GM19239 (cell line): ENCODE data around the gene RBM12.

ENCODE experiments used
- DNase-seq: peaks from one replicate; pipeline ENCODE4 v3.0.0; 2011; ENCODE audit warnings: low spot score; ENCODE audit not compliant: insufficient read length
- FAIRE-seq: peaks from 2 replicates; lab custom pipeline; 2011; peaks lifted over from hg19 to GRCh38; lab: Jason Lieb, UNC

The RBM12 gene

DNA sequence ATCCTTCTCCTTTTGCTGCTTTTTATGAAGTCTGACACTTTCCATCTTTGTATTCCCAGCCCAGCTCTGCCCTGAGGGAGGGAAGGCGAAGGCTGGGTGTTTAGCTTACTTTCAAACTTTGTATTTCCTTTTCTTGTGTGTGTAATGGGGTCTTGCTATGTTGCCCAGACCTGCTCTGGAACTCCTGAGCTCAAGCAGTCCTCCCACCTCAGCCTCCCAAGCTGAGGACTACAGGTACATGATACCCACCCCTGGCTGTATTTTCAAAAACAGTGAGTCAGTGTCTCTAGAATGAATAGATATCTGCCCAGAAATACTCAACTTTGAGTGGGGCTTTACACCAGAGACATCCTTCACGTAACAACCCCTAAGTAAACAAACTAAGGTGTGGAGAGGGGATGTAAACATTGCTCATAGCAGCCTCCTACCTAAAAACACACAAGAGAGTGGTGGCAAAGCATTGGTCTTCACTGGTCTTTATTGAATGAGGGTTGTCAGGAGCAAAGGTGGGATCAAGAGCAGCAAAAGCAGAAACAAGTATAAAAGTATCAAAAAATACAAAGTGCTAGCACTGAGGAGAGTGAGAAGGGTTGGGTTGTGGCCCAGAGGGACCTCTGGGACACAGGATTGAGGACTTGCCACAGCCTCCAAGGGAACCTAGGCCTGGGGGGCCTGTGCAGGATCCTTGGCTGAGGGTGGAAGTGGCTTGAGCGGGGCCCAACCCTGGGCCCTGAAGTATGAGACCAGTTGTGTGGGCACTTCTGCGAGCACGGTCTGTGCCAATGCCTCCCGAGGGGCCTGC is 38.9 kb downstream of the RBM12 start:
- DNase-seq (no peak), FAIRE-seq (no peak)

DNA sequence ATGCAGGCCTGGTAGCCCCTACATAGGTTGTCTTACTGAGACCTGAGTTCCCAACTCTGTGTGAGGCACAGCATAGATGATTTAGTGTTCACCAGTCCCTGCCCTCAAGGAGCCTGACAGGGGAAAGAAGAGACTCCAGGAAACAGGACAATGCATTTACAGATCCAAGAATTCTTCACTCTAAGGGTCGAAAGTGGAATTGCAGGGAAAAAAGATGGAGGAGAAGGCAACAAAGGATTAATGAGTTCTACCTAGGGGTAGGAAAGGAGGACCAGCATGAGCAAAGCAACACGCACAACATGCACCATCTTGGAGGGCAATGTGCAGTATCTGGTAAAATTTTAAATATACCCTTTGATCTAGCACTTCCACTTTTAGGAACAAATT is 43.1 kb downstream of the RBM12 start:
- no peak for DNase-seq
- FAIRE-seq: no peak

DNA sequence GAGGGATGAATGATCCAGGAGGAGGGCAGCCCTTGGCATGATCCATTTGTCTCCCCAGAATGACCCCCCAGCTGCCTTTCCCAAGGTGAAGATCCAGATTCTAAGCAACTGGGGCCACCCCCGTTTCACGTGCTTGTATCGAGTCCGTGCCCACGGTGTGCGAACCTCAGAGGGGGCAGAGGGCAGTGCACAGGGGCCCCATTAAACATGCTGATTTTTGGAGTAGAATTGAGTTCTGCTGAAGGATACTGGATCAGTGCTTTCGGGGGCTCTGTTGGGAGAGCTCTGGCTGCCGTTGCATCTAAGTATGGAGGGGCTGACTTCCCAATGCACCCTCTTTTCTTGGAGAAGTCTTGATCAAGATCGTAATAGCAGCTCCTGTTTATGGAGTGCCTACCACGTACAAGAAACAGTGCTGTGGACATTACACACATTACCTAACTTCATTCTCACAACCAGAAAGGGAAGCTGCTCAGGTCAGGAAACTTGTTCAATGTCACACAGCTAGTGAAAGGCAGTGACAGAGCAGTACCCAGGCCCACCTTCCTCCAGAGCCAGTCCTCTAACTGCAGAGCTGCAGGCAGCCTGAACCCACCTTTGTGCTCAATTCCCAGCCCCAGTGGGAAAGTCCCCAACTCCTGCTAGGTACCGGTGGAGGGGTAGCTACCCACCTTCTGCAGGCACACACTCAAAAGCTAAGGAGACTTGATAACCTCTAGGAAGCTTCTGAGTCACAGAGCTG is 43.7 kb downstream of the RBM12 start:
- no peak for FAIRE-seq
- no peak for DNase-seq

DNA sequence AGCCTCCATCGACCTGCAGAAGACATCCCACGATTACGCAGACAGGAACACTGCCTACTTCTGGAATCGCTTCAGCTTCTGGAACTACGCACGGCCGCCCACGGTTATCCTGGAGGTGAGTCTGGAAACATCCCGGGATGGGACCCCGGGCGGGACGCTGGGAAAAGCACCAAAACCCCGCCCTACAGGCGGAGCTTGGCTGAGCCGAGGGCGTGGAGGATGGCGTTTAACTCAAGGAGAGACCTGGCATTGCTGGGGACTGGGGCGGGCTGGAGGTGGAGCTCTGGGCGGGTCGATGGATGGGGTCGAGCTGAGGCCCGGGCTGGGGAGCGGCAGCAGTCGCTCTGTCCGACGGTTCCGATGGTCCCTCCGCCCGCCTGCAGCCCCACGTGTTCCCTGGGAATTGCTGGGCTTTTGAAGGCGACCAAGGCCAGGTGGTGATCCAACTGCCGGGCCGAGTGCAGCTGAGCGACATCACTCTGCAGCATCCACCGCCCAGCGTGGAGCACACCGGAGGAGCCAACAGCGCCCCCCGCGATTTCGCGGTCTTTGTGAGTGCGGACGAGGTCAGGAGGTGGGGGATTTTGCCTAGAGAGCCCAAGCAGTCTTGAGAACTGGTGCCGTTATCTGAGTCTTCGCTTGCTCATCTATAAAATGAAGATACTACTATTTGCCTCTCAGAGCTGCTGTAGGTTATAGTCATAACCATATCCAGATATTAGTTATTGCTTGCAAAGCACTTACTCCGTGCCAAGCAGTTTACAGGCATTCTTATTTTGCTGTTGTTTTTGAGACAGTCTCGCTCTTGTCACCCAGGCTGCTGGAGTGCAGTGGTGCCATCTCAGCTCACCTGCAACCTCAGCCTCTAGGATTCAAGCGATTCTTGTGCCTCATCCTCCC is 45.3 kb downstream of the RBM12 start:
- peak; percentile 67 for DNase-seq
- FAIRE-seq: peak; percentile 94

DNA sequence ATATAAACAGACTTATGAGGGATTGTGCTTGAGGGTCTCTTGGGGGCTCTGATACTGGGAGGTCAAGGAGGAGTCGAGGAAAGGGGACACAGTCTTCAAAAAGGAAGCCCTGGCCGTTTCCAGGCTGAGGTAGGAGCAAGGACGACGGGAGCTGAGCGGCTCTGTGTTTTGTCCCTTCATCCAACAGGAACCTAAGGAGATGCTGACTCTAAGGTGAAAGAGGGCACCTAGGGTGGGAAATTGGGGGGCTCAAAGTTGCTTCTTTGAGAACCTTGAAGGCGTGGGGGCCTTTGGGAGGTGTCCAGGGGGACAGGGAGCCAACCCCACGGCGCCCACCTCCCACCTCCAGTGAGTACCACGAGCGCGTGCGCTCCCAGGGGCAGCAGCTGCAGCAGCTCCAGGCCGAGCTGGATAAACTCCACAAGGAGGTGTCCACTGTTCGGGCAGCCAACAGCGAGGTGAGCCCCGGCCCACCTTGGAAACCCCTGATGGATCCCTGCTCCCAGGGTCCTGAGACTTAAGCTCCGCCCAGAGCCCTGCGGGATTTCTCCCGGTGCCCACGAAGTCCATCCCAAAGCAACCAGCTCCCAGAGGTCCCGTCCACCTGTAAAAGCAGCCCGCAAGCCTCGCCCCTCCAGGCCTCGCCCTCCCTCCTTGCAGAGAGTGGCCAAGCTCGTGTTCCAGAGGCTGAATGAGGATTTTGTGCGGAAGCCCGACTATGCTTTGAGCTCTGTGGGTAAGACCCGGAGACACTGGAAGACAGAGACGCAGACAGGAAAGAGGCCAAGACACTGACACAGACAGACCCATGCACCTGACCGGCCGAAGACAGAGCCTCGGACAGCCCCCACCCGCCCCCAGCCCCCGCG is 46.2 kb downstream of the RBM12 start:
- DNase-seq (no peak), FAIRE-seq (no peak)

DNA sequence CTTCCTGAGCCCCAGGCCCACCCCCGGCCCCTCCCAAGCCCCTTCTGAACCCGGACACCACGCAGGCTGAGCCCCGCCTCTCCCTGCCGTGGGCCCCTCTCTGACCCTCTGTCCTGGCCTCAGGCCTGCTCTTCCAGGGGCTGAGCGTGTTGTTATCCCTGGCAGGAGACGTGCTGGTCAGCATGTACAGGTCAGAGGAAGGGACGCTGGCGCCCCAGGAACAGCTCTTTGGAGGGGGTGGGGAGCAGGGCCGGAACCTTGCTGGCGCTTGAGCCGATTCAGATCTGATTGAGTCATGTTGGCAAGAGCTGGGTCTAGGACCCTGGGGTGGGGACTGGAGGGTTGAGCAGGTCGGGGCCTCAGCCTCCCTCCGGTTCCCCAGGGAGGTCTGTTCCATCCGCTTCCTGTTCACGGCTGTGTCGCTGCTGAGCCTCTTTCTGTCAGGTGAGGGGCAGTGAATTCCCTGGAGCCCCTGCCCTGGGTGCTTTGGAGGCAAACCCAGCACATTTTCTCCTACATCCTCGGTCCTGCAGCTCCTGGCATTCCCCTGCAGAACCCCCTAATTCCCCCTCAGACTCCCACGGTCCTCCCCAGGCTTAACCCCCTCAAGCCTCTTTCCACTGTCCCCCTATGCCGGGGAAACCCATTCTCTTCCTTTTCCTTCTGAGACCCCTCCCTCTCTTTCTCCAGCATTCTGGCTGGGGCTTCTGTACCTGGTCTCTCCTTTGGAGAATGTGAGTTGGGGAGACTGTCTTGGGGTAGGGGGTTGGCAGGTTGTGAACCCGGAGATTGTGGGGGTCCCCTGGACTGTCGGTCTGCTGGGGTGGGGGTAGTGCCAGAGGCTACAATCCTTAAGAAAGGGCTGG is 47.1 kb downstream of the RBM12 start:
- peak; percentile 84 for FAIRE-seq

DNA sequence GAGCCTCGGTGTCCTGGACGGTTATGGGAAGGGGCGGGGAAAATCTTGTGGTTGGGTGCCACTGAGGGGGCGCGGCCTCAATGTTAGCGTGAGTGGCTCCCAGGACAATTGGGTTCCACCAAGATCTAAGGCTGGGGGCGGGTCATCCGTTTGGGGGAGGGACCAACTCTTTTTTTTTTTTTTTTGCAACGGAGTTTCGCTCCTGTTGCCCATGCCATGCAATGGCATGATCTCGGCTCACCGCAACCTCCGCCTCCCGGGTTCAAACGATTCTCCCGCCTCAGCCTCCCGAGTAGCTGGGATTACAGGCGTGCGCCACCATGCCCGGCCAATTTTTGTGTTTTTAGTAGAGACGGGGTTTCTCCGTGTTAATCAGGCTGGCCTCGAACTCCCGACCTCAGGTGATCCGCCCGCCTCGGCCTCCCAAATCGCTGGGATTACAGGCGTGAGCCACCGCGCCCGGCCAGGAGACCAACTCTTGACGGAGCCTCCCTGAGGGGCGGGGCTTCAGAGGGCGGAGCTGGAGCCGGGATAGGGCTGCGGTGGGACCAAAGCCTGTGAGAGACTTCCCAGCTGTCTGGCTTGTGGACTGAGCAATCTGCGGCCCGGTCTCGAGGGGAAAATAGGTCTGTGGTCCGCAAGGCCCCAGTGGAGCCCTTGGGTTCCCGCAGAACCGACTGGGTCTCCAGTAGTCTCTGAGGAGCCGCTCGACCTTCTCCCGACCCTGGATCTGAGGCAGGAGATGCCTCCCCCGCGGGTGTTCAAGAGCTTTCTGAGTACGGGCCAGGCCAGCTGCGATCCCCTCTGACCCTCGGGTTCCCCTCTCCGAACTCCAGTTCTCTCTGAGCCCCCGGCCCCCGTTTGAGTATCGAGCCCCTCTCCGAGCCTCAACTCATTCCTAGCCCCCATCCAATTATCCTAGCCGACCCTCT is 48.0 kb downstream of the RBM12 start:
- no peak for DNase-seq
- peak; percentile 89 for FAIRE-seq

More for the DNA sequence above, 47.1 kb downstream of the RBM12 start:
- DNase-seq: peak; percentile 53

DNA sequence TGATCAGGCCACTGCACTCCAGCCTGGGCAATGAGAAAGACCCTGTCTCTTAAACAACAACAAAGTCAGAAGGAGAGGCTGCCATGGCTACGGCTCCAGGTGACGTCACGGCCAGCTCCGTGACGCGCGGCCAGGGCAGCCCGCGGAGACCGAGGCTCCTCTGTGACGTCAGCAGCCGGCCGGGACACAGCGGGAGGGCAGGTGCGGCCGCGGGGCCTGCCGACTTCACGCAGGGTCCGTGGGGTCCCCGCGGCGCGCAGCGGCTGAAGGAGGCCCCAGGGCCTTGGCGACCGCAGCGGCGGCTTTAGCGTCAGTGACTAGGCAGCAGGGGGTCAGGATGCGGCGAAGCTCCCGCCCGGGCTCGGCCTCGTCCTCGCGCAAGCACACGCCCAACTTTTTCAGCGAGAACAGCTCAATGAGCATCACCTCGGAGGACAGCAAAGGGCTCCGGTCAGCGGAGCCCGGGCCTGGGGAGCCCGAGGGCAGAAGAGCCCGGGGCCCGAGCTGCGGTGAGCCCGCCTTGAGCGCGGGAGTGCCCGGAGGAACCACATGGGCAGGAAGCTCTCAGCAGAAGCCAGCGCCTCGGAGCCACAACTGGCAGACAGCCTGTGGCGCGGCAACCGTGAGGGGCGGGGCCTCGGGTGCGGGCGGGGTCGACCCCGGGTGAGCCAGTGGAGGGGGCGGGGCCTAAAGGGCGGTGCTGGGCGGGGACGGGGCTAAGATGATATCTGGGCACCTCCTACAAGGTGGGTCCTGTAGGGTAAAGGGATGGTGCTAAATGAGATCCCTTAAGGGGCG is 48.8 kb downstream of the RBM12 start, which contains the start of gene SPAG4:
Gene SPAG4, plus strand, starts transcription at position 163 of the 798 bp plus-strand sequence. Its CDS starts 175 bp downstream, at position 338.
- peak; percentile 75 for DNase-seq
- peak; percentile 39 for FAIRE-seq

DNA sequence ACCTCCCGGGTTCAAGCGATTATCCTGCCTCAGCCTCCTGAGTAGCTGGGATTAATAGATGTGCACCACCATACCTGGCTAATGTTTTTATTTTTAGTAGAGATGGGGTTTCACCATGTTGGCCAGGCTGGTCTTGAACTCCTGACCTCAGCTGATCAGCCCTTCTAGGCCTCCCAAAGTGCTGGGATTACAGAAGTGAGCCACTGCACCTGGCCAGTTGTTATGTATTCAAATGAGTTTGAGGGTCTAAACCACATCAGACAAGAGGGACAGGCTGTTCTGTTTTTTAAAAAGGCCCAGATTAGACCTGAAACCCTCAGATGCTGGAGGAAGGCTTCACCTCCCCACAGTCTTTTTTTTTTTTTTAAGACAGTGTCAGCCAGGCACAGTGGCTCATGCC is 53.2 kb downstream of the RBM12 start:
- no peak for FAIRE-seq
- no peak for DNase-seq

DNA sequence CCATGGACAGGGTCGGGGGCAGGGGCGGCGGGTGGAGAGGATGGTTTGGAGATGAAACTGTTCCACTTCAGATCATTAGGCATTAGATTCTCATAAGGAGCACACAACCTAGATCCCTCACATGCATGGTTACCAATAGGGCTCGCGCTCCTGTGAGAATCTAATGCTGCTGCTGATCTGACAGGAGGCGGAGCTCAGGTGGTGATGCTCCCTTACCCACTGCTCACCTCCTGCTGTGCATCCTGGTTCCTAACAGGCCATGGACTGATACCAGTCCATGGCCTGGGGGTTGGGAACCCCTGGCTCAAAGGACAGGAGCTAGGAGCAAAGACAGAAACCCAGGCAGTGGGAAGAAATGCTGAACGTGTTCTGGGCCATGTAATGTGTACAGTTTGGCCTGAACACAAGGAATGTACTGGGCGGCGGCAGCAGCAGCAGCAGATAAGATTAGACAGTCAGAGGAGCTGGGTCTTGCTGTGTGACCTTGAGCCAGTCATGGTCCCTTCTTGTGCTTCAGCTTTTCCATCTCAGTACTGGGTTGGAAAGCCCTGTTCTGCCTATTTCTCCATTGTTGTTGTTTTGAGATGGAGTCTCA is 53.8 kb downstream of the RBM12 start:
- FAIRE-seq: no peak
- no peak for DNase-seq

DNA sequence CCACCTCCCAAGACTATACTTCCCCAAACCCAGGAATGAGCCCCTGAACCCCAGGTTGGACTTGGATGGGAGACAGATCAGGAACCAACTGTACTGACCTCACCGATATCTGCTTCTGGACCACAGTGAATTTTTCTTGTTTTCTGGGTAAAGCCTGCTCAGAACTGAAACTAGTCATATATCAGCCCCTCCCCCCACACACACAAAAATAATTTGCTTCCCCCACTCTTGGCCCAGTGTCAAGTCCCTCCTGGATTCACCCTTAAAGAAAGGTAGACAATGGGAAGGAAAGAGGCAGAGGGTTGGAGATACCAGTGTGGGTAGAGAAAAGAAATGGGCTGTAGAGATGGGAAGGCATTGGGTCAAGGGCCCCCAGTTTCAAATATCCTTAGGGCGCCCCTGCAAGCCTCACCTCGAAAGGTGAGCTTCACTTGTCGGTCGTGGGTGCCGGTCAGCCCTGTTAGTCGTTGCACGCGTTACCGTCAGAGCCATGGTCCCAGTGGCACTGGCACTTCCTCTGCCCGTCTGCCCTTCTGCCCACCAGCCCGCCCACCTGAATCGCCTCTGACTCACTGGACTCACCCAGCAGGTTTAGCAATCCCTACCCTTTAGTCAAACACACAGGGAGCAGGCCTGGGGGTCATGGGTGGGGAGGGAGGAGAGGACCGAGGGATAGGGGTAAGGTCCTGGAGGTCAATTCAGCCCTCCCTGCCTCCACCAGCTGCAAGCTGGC is 57.5 kb downstream of the RBM12 start:
- no peak for FAIRE-seq

DNA sequence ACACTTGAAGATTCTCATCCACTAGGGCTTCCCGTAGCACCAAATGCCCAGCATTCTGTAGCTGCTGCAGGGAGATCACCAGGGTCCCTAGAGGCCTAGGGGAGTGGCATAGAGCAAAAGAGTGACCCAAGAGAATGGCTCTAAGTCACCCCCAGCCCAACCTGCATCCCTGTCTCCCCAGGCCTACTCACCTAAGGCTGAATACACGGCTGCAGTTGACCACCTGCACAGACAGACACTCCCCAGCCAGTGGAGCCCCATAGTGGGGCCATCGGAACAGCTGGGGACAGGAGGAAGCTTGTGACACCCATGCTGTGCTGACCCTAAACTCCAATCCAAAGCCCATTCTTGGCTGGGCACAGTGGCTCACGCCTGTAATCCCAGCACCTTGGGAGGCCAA is 58.6 kb downstream of the RBM12 start:
- DNase-seq (no peak), FAIRE-seq (no peak)

More for the DNA sequence above, 57.5 kb downstream of the RBM12 start:
- DNase-seq: no peak

DNA sequence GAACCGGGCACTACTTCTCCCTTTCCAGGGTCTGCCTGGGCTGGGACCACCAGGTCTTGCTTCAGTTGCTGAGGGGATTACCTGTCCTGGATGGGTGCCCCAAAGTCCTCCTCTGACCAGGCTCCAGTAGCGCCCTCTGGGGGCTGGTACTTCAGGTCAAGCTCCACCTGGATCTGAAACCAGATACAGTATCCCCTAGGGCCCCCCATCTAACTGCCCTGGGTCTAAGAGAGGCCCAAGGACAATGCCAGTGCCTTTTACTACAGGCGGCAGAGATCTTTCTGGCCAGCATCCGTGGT is 60.3 kb downstream of the RBM12 start:
- DNase-seq (no peak), FAIRE-seq (no peak)

DNA sequence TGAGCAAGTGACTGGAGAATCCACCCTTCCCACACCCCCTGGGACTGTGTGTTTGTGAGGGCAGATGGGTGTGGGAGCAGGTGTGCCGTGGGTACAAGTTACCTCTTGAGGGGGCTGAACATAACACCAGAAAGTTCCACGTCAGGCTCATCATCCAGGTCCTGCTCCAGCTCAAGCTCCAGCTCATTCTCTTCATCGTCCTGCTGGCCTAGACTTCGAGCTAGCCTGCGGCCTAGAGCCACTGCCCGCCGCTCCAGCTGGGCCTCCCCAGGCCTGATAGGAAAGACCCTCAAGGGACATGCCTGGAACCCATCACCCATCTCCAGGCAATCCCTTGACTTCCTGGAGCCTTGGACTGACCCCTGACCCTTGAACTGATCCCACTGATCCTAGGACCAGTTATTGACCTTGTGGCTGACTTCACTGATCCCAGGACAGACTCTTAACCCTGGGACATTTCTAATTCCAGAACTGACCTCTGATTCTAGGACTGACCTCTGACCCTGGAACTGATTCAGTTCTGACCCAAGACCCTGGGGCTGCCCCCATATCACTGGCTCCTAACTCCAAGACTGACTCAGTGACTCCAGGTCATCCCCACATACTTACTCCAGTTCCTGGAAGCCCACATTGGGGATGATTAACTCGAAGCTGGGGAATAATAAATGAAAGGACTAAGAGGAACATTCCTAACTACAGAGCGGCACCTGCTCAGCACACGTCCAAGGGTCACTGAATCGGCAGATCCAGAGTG is 60.8 kb downstream of the RBM12 start:
- DNase-seq: no peak
- FAIRE-seq: no peak

DNA sequence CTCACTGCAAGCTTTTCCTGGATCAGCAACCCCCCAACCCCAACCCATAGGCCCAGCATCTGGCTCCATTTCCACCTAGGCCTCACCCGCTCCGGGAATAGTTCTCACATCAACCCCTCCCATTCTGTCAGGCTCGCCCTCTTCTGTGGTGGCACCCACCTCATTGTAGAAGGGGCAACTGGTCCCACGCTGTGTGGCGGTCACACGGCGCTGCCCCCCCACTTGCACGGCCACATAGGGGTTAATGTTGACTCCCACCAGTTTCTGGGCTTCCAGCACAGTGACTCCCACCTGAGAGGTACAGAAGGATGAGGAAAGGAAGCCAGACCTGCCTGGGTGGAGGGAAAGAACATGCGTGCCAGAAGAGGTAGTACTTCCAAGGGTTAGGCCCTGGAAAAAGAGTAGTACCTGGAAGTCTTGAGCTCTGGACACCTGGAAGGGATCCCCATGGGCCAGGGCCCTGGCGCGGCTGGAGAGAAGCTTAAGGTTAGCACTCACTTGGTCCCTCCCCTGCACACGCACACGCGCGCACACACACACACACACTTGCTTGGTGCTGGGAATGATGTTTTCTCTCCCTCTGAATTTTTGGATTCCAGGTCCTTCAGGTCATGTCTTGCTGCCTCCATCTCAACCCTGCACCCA is 61.7 kb downstream of the RBM12 start:
- DNase-seq: no peak
- FAIRE-seq: no peak
